Stomach (tissue), 4 donors: Measurements from ENCODE around the gene KRTAP23-1.

Source experiments
- POLR2A ChIP-seq, 4 donors: fragments of 450-650 bp; IDR thresholded peaks; one replicate each; pipeline ENCODE4 v1.6.1; 2016; ENCODE audit warnings: antibody characterized with exemption in 4 of 4, control low read depth in 2 of 4, mild to moderate bottlenecking in 1 of 4, moderate library complexity in 1 of 4
- POLR2AphosphoS5 ChIP-seq, 3 donors: sonication (generic); formaldehyde crosslinking; IDR thresholded peaks; one replicate each; pipeline ENCODE4 v1.6.1; 2016; ENCODE audit warnings: antibody characterized with exemption in 3 of 3
- TF ChIP-seq, protein P1 (sequence below), 7 experiments: fragments of 450-650 bp in 4 of 7; fragments of 200-600 bp in 3 of 7; sonication (generic) in 3 of 7; IDR thresholded peaks; one replicate each; pipeline ENCODE4 v1.5.1; 2016 to 2019; ENCODE audit warnings: antibody characterized with exemption in 7 of 7, control low read depth in 2 of 7, mild to moderate bottlenecking in 1 of 7

- TF ChIP-seq, protein P1, sequence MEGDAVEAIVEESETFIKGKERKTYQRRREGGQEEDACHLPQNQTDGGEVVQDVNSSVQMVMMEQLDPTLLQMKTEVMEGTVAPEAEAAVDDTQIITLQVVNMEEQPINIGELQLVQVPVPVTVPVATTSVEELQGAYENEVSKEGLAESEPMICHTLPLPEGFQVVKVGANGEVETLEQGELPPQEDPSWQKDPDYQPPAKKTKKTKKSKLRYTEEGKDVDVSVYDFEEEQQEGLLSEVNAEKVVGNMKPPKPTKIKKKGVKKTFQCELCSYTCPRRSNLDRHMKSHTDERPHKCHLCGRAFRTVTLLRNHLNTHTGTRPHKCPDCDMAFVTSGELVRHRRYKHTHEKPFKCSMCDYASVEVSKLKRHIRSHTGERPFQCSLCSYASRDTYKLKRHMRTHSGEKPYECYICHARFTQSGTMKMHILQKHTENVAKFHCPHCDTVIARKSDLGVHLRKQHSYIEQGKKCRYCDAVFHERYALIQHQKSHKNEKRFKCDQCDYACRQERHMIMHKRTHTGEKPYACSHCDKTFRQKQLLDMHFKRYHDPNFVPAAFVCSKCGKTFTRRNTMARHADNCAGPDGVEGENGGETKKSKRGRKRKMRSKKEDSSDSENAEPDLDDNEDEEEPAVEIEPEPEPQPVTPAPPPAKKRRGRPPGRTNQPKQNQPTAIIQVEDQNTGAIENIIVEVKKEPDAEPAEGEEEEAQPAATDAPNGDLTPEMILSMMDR (IDR thresholded peaks at IDR 0.05) = no peak
- TF ChIP-seq POLR2A (IDR thresholded peaks at IDR 0.05) = no peak
- no peak for TF ChIP-seq POLR2AphosphoS5 (IDR thresholded peaks at IDR 0.05)
These were observed 11.1 kb downstream of the KRTAP23-1 start, which contains the start of gene KRTAP27-1 for GRCh38 chr21:30337276-30337744.
